Measurements from ENCODE around the gene STRA6. TPM values are rescaled to one million over a fixed set of nuclear protein-coding genes. Genes with fewer than 3 reads are reported as not detected.

The STRA6 gene
- total RNA-seq, 1 donor from 2014 or later = not detected

GRCh38 chr15:74188216-74188615 lies 14.4 kb downstream of the STRA6 start:
- ATAC-seq = no peak
- intact Hi-C loops (cut with micrococcal nuclease) = no loop called here
- no peak for DNase-seq

DNA sequence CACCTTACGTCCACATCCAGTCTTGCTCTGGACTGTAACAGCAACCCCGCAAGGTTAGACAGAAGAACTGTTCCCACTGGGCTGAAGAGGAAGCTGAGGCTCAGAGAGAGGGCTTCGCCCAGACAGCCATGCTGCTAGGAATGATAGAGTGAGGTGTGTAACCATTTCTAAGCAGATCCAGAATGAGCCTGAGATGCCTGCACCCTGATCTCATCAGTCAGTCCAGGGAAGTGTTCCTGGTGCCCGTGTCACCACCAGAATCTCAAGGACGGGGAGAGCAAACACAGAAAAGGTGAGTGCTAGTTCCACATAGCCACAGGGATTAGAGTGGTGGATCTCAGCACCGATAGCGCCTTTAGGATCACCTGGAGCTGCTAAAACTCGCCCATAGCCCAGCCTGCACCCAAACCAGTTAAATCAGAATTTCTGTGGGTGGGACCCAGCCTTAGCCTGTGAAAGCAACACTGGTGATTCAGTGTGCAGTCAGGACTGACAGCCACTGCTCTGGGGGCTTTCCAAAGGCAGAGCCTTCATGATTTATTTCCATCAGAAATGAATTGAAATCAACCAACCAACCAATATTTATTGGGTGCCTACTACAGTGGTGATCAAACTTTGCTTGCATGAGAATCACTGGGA lies 16.8 kb downstream of the STRA6 start:
- intact Hi-C loops (cut with micrococcal nuclease) = no loop called here
- DNase-seq (no peak), ATAC-seq (no peak)

GRCh38 chr15:74184582-74185091 lies 17.9 kb downstream of the STRA6 start:
- DNase-seq (peak; percentile 10), ATAC-seq (no peak)
- intact Hi-C loops (cut with micrococcal nuclease) = no loop called here

- intact Hi-C loops (cut with micrococcal nuclease) = no loop called here
These were observed 20.5 kb downstream of the STRA6 start for GRCh38 chr15:74182131-74182530.

GRCh38 chr15:74180881-74181602 lies 21.5 kb downstream of the STRA6 start:
- ATAC-seq = no peak
- DNase-seq = peak; percentile 23
- intact Hi-C loops (cut with micrococcal nuclease) = no loop called here

More at GRCh38 chr15:74182131-74182530, 20.5 kb downstream of the STRA6 start:
- no peak for ATAC-seq
- DNase-seq = peak; percentile 19

DNA sequence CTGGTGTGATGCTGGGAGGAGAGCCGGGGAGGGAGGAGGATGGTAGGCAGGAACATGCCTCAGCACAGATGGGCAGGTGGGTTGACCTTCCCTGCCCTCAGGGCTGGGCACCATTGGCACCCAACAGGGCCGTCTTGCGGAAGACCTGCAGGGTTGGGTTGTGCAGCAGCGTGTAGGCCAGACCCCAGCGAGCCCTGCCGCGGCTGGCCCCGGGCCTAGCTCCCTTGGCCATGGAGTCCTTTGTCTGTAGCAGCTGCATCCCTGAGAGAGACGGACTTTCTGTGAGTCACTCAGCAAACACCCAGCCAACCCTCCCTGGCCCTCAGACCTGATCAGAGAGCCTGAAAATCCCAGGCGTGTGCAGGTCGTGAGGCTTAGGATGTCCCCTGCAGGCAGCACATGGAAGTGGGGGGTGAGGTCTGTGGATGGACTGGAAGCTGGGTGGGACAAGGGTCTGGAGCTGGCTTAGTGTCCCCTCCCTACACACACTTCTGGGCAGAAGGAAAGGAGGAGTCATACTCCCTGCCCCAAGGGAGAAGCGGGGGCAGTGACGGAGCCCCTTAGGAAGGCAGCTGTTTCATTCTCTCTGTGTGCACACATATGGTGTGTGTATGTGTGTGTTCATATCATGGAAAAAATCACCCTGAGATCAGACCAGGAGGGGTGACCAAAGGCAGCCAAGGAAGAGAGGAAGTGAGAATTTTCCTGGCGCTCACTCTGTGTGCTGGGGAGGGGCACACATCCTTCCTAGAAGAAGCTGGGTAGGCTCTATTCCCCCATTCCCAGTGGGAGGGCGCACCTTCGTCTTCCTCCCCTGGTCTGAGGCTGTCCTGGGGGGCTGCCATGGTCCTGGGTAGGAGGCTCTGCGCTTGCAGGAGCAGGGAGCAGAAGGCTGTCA lies 22.4 kb downstream of the STRA6 start:
- ATAC-seq = peak; percentile 69
- peak; percentile 66 for DNase-seq
- intact Hi-C loops (cut with micrococcal nuclease) = no loop called here

GRCh38 chr15:74179101-74179841 lies 23.3 kb downstream of the STRA6 start:
- DNase-seq (peak; percentile 82), ATAC-seq (peak; percentile 90)
- intact Hi-C loops (cut with micrococcal nuclease) = no loop called here

GRCh38 chr15:74178326-74179100 lies 24.1 kb downstream of the STRA6 start:
- ATAC-seq (no peak), DNase-seq (no peak)
- intact Hi-C loops (cut with micrococcal nuclease) = no loop called here

DNA sequence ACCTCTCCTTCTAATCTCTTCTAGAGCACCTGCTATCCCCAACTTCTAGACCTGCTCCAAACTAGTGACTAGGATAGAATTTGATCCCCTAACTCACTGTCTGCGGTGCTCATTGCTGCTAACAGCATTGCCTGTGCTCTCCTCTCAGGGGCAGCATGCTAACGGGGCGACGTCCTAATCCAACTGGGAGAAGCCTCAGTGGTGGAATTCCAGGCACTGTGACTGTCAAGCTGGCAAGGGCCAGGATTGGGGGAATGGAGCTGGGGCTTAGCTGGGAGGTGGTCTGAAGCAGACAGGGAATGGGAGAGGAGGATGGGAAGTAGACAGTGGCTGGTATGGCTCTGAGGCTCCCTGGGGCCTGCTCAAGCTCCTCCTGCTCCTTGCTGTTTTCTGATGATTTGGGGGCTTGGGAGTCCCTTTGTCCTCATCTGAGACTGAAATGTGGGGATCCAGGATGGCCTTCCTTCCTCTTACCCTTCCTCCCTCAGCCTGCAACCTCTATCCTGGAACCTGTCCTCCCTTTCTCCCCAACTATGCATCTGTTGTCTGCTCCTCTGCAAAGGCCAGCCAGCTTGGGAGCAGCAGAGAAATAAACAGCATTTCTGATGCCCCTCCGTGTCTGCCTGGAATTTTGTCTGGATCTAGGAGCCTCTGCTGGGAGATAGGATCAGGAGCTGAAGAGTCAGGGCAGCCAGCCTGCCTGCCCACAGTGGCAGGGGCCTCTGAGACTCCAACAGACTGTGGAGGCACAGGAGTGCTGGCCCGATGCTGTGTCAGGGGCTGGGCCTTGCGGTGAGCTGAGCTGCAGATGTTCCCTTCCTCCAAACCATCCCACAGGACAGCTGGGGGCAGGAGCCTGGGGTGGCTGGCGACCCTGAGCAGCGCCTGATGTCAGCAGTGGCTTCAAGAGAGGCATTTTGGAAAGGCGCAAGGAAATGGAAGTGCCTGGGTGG lies 26.0 kb downstream of the STRA6 start:
- ATAC-seq (no peak), DNase-seq (peak; percentile 20)
- intact Hi-C loops (cut with micrococcal nuclease) = no loop called here

DNA sequence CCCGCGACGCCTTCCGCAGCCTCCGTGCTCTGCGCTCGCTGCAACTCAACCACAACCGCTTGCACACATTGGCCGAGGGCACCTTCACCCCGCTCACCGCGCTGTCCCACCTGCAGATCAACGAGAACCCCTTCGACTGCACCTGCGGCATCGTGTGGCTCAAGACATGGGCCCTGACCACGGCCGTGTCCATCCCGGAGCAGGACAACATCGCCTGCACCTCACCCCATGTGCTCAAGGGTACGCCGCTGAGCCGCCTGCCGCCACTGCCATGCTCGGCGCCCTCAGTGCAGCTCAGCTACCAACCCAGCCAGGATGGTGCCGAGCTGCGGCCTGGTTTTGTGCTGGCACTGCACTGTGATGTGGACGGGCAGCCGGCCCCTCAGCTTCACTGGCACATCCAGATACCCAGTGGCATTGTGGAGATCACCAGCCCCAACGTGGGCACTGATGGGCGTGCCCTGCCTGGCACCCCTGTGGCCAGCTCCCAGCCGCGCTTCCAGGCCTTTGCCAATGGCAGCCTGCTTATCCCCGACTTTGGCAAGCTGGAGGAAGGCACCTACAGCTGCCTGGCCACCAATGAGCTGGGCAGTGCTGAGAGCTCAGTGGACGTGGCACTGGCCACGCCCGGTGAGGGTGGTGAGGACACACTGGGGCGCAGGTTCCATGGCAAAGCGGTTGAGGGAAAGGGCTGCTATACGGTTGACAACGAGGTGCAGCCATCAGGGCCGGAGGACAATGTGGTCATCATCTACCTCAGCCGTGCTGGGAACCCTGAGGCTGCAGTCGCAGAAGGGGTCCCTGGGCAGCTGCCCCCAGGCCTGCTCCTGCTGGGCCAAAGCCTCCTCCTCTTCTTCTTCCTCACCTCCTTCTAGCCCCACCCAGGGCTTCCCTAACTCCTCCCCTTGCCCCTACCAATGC lies 27.1 kb downstream of the STRA6 start:
- intact Hi-C loops (cut with micrococcal nuclease) = no loop called here
- DNase-seq (peak; percentile 24), ATAC-seq (no peak)

GRCh38 chr15:74174958-74175253 lies 27.7 kb downstream of the STRA6 start:
- DNase-seq = no peak
- intact Hi-C loops (cut with micrococcal nuclease) = no loop called here
- ATAC-seq = no peak

DNA sequence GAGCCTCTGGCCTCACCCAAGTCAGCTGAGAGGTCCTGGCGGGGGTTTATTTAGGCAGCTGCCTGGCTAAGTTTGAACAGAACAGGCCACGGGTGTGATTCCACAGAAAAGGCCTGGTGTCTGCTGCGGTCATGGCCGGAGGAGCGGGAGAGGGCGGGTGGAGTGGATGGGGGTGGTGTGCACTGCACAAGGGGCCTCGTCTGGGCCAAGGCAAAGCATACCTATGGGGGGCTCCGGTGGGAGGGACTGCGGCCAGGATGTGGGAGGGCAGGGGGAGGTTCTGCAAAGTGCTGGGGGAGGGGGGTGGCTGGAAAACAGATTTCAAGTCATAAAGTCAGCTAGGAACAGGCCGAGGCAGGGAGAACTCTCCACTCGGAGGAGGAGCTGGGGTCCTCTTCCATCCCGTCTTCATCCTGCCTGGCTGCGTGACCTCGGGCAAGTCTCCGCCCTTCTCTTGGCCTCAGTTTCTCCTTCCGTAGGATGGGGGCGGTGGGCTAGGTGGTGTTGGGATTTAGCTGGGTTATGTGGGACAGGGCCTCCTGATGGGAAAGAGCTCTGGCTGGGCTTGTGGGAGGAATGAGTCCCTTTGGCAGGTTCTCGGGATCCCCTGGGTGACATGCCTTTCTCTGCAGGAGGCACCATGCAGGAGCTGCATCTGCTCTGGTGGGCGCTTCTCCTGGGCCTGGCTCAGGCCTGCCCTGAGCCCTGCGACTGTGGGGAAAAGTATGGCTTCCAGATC lies 28.2 kb downstream of the STRA6 start:
- DNase-seq (peak; percentile 52), ATAC-seq (peak; percentile 62)
- intact Hi-C loops (cut with micrococcal nuclease) = no loop called here

DNA sequence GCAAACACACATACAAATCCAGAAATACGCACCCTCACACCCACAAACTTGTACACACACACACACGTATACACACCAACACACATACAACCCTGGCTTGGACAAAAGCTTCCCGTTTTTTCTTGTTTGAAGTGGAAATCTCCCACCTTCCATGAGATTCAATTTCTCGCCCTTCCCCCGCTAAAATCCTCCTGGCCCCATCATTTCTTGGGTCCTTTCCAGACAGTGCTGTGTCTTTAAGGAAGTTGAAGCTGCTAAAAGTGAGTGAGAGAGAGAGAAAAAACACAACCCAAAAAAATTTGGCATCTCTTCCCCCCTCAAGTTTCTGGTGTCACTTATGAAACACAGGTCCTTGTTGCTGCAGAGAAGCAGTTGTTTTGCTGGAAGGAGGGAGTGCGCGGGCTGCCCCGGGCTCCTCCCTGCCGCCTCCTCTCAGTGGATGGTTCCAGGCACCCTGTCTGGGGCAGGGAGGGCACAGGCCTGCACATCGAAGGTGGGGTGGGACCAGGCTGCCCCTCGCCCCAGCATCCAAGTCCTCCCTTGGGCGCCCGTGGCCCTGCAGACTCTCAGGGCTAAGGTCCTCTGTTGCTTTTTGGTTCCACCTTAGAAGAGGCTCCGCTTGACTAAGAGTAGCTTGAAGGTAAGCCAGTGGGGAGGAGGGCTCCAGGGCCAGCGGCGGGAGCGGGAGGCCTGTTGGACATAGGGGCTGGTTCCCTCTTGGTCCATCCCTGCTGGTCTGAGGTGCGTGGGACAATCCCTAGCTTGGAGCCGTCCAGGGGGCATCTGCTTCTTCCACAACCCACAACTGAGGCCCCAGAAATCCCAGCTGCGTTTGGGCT lies 29.0 kb downstream of the STRA6 start, which contains the start of gene ISLR:
TSS of gene ISLR (plus strand) at position 331 of the 839 bp plus-strand sequence. CDS start 1,149 bp downstream, outside the sequence.
- intact Hi-C loops (cut with micrococcal nuclease) = no loop called here
- ATAC-seq = peak; percentile 79
- DNase-seq = peak; percentile 66

DNA sequence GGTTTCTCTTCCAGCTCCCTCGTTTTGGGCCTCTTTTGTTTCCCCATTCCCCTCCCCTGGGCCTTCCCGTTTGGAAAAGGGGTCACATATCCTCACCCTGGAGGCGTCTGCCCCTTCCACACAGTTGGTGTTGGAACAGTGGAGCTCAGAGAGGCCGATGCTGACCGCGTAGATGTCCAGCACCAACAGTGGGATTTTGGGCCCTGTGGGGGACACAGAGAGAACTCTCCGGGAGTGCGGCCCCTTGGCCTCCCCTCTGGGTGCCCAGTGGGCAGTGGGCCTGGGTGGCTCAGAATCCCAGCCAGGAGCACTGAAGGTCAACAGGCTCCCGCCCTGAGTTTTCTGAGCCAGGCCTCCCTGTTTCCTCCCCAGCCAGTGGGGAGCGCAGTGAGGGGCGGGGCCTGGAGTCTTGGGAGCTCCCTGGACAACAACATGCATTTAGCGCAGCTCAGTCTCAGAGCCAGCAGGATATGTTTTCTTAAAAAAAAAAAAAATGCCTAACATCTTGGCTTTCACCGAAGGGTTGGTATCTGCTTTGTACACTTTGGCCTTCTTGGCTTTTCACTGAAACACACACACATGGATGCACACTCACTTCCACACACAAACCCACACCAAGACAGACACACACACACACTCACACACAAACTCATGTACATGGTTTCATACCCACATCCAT lies 29.7 kb downstream of the STRA6 start:
- ATAC-seq (peak; percentile 81), DNase-seq (peak; percentile 86)
- intact Hi-C loops (cut with micrococcal nuclease) = no loop called here
